Pulmonary artery endothelial cell (primary cell): Measurements from ENCODE around the gene FICD. TPM values are rescaled to one million over a fixed set of nuclear protein-coding genes. Genes with fewer than 3 reads are reported as not detected.
A peak's percentile ranks its signal among the peaks of the same experiment; 100 is the strongest.

Experiments
- DNase-seq: peaks from one replicate; pipeline ENCODE4 v3.0.0-alpha.2; 2011; ENCODE audit warnings: low read depth, low spot score
- total RNA-seq: library from RNA; depleted of rRNA; stranded (reverse); fragments of >200 nt; gene quantifications from 2 replicates; pipeline ENCODE4 v1.2.3, GENCODE V29; 2014

Gene FICD
- total RNA-seq, 1 donor from 2014 or later: 8.2 TPM

DNA sequence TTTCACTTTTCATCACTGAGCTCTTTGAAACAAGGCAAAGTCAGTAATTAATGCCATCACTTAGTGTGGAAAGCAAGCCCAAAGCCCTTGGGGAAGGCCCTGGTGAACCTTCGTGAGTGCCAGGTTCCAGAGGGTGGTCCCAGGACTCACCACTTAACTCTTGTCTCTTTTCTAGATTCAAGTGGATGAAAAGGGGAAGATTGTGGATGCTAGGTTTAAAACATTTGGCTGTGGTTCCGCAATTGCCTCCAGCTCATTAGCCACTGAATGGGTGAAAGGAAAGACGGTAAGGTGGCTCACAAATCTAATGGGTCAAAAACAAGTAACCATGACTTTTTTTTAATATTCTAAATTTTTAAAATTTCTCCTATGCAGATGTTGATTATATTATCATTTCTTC is 50.1 kb downstream of the FICD start:
- no peak for DNase-seq

DNA sequence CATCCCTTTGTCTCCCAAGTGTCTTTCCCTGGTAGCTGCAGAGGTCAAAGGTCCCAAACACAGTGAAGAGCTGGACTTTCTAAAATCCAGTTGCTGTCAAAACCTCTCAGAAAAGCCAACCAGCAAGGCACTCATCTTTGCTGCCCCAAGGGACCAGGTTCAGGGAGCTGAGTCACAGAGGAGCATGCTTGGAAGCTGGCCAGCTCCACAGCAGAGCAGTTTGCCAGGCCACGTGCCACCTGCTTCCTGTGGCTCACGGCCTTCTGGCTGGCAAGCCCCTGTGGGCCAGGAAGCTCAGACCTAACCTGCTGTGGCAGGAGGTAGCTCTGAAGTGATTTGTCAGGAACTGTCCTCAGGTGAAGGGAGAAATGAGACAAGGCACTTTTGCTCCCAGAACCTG is 50.9 kb downstream of the FICD start:
- DNase-seq: peak; percentile 69

GRCh38 chr12:108566452-108566851 is 51.4 kb downstream of the FICD start:
- no peak for DNase-seq

- no peak for DNase-seq
These were observed 52.6 kb downstream of the FICD start for GRCh38 chr12:108567406-108568337.

DNA sequence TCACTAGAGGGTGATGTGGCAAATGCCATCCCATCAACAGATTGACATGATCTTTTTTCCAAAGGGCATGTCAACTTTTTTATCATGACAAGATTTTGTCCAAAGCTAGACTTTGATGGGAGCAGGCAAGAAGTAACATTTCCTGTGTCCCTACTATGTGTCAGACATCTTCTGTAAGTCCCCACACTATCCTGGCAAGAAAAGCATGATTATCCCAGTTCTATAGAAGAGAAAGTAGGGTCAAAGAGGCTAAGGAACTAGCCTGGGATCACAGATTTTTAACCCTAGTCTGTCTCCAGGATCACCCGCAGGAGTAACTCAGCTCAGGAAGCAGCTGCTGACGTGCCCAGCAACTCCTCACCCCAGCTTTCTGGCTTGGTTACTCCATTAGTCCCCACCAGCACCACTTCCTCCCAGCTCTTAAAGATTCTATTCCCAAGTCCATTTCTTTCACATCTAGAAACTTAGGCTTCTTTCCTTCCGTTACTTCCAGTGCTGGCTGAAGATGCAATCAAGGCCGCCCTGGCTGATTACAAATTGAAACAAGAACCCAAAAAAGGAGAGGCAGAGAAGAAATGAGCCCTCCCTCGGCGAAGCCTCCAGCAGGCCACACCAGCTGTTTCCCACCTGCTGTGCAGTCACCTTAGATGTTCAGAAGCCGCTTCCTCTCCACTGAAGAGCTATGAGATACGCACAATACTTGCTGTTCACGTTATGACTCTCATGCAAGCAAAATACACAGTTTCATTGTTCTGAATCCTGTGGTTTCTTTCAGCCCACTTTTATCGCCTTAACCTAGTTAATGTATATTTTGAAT is 53.5 kb downstream of the FICD start:
- no peak for DNase-seq

Other genes with a start within 250 kb of the FICD start
- 0.13 TPM in 1 of 2 replicates, not detected in the other for gene CMKLR1, start 176.0 kb upstream of the FICD start, total RNA-seq
- 74.3 and 77.2 TPM in 2 replicates for gene SART3, start 45.9 kb downstream of the FICD start, total RNA-seq
- gene ISCU, start 47.3 kb downstream of the FICD start, total RNA-seq: 93.0 and 93.8 TPM in 2 replicates
- gene TMEM119, start 82.8 kb downstream of the FICD start, total RNA-seq: not detected in 2 replicates
- 0.07 and 0.49 TPM in 2 replicates for gene SELPLG, start 118.6 kb downstream of the FICD start, total RNA-seq
- 278 and 297 TPM in 2 replicates for gene CORO1C, start 216.2 kb downstream of the FICD start, total RNA-seq